H9 (cell line): ENCODE results near the gene TUNAR. TPM values are rescaled to one million over a fixed set of nuclear protein-coding genes. Genes with fewer than 3 reads are reported as not detected.

Experiments
- DNase-seq: peaks from one replicate; pipeline ENCODE4 v3.0.0-alpha.2; 2017
- H2AFZ ChIP-seq: one replicate; pipeline ENCODE4 v1.6.1; 2013; ENCODE audit warnings: mild to moderate bottlenecking, low read length, control low read depth, moderate library complexity
- H2AK5ac ChIP-seq: 2 replicates; pipeline ENCODE4 v1.6.1; 2013; ENCODE audit warnings: low read length, control low read depth, mixed read lengths; ENCODE audit not compliant: insufficient read length
- H2BK120ac ChIP-seq: one replicate; pipeline ENCODE4 v1.6.1; 2013; ENCODE audit warnings: low read depth, mild to moderate bottlenecking, low read length, control low read depth, inconsistent platforms; ENCODE audit not compliant: poor library complexity, severe bottlenecking
- H2BK12ac ChIP-seq: 2 replicates; pipeline ENCODE4 v1.6.1; 2013; ENCODE audit warnings: low read length, control low read depth, mixed read lengths, low read depth; ENCODE audit not compliant: insufficient read length
- H2BK15ac ChIP-seq: 2 replicates; pipeline ENCODE4 v1.6.1; 2013; ENCODE audit warnings: low read depth, low read length, control low read depth
- H2BK20ac ChIP-seq: one replicate; pipeline ENCODE4 v1.6.1; 2013; ENCODE audit warnings: low read depth, mild to moderate bottlenecking, low read length, control low read depth, inconsistent platforms; ENCODE audit not compliant: poor library complexity, severe bottlenecking
- H2BK5ac ChIP-seq: 2 replicates; pipeline ENCODE4 v1.6.1; 2013; ENCODE audit warnings: low read length, control low read depth, mixed read lengths; ENCODE audit not compliant: insufficient read length
- H3K14ac ChIP-seq: 2 replicates; pipeline ENCODE4 v1.6.1; 2013; ENCODE audit warnings: low read length, control low read depth; ENCODE audit not compliant: insufficient read depth
- H3K18ac ChIP-seq: 2 replicates; pipeline ENCODE4 v1.6.1; 2013; ENCODE audit warnings: low read depth, mild to moderate bottlenecking, mixed read lengths, low read length, control low read depth; ENCODE audit not compliant: insufficient read length
- H3K23ac ChIP-seq: 2 replicates; pipeline ENCODE4 v1.6.1; 2013; ENCODE audit warnings: low read length, control low read depth, mixed read lengths, low read depth; ENCODE audit not compliant: insufficient read length
- H3K23me2 ChIP-seq: 2 replicates; pipeline ENCODE4 v1.6.1; 2013; ENCODE audit warnings: low read depth, mild to moderate bottlenecking, mixed read lengths, low read length, control low read depth; ENCODE audit not compliant: insufficient read length, poor library complexity, severe bottlenecking
- H3K27ac ChIP-seq: 2 replicates; pipeline ENCODE4 v1.5.1; 2013; ENCODE audit warnings: low read length, control low read depth, mixed read lengths, low read depth; ENCODE audit not compliant: insufficient read length
- H3K27me3 ChIP-seq: 2 replicates; pipeline ENCODE4 v1.6.1; 2013; ENCODE audit warnings: low read length, control low read depth, inconsistent platforms; ENCODE audit not compliant: insufficient read depth
- H3K4ac ChIP-seq: 2 replicates; pipeline ENCODE4 v1.6.1; 2013; ENCODE audit warnings: low read depth, mild to moderate bottlenecking, control low read depth, inconsistent platforms, low read length, moderate library complexity
- H3K4me1 ChIP-seq: 2 replicates; pipeline ENCODE4 v1.6.1; 2013; ENCODE audit warnings: low read length, control low read depth, inconsistent platforms; ENCODE audit not compliant: insufficient read depth
- H3K4me2 ChIP-seq: 2 replicates; pipeline ENCODE4 v1.6.1; 2013; ENCODE audit warnings: low read length, control low read depth, mixed read lengths; ENCODE audit not compliant: insufficient read length, insufficient read depth
- H3K56ac ChIP-seq: 2 replicates; pipeline ENCODE4 v1.6.1; 2013; ENCODE audit warnings: low read depth, mild to moderate bottlenecking, mixed read lengths, low read length, control low read depth; ENCODE audit not compliant: insufficient read length
- H3K79me1 ChIP-seq: 2 replicates; pipeline ENCODE4 v1.6.1; 2013; ENCODE audit warnings: low read depth, mild to moderate bottlenecking, moderate library complexity, low read length, control low read depth, inconsistent platforms; ENCODE audit not compliant: insufficient read depth, poor library complexity, severe bottlenecking
- H3K79me2 ChIP-seq: 2 replicates; pipeline ENCODE4 v1.6.1; 2013; ENCODE audit warnings: low read length, control low read depth, inconsistent platforms; ENCODE audit not compliant: insufficient read depth
- H3K9ac ChIP-seq: 2 replicates; pipeline ENCODE4 v1.6.1; 2013; ENCODE audit warnings: low read length, control low read depth, mixed read lengths; ENCODE audit not compliant: insufficient read length; ENCODE audit errors: extremely low read depth
- H3K9me3 ChIP-seq: one replicate; pipeline ENCODE4 v1.6.1; 2013; ENCODE audit warnings: low read depth, low read length, inconsistent platforms; ENCODE audit not compliant: control insufficient read depth
- H3T11ph ChIP-seq: one replicate; pipeline ENCODE4 v1.6.1; 2013; ENCODE audit warnings: mild to moderate bottlenecking, low read length, control low read depth, inconsistent platforms
- H4K20me1 ChIP-seq: one replicate; pipeline ENCODE4 v1.6.1; 2013; ENCODE audit not compliant: control insufficient read depth, insufficient read length, insufficient read depth
- H4K5ac ChIP-seq: 2 replicates; pipeline ENCODE4 v1.6.1; 2013; ENCODE audit warnings: low read depth, mild to moderate bottlenecking, mixed read lengths, low read length, control low read depth; ENCODE audit not compliant: insufficient read length
- H4K8ac ChIP-seq: replicated peaks from 2 replicates; pipeline ENCODE4 v1.6.1; 2013; ENCODE audit warnings: low read length, control low read depth, mixed read lengths, low read depth; ENCODE audit not compliant: insufficient read length
- H4K91ac ChIP-seq: 2 replicates; pipeline ENCODE4 v1.6.1; 2013; ENCODE audit warnings: low read depth, mild to moderate bottlenecking, moderate library complexity, mixed read lengths, low read length, control low read depth; ENCODE audit not compliant: insufficient read length
- H3K27ac Mint-ChIP-seq, 3 experiments: 2 replicates in 2 of 3; 3 replicates in 1 of 3; pipeline ENCODE4 v1.8.0; 2020 to 2021; ENCODE audit warnings: mixed read lengths in 3 of 3, mild to moderate bottlenecking in 1 of 3, moderate library complexity in 1 of 3
- H3K27me3 Mint-ChIP-seq: 2 replicates; pipeline ENCODE4 v1.8.0; 2021; ENCODE audit warnings: low read depth, mild to moderate bottlenecking, moderate library complexity, mixed read lengths
- H3K36me3 Mint-ChIP-seq, 3 experiments: 2 replicates in 2 of 3; 3 replicates in 1 of 3; pipeline ENCODE4 v1.8.0; 2020 to 2021; ENCODE audit warnings: low read depth in 3 of 3, mixed read lengths in 3 of 3; ENCODE audit not compliant: insufficient read depth in 1 of 3
- H3K4me1 Mint-ChIP-seq, 2 experiments: 2 replicates each; pipeline ENCODE4 v1.8.0; 2020; ENCODE audit warnings: mixed read lengths in 2 of 2
- H3K4me3 Mint-ChIP-seq, 2 experiments: 2 replicates in 1 of 2; 3 replicates in 1 of 2; pipeline ENCODE4 v1.8.0; 2020 to 2021; ENCODE audit warnings: mild to moderate bottlenecking in 2 of 2, mixed read lengths in 2 of 2, moderate library complexity in 1 of 2
- H3K9me3 Mint-ChIP-seq, 2 experiments: 2 replicates in 1 of 2; 3 replicates in 1 of 2; pipeline ENCODE4 v1.8.0; 2020; ENCODE audit warnings: mild to moderate bottlenecking in 2 of 2, mixed read lengths in 2 of 2, moderate library complexity in 1 of 2
- WGBS: extraction: QIAGEN DNeasy Blood & Tissue Kit; methylation state at CpG from one replicate; pipeline ENCODE4 v1.1.7; 2013; ENCODE audit warnings: missing lambda C conversion rate, low lambda C conversion rate, mixed read lengths; ENCODE audit not compliant: insufficient read length; ENCODE audit errors: extremely low coverage; 5-methylcytosine and 5-hydroxymethylcytosine counted together
- total RNA-seq: library from RNA; stranded (reverse); gene quantifications from 2 replicates; pipeline ENCODE4 v1.2.1, GENCODE V29; 2021
- TF ChIP-seq, protein P1 (sequence below): fragments of 200-600 bp; sonication (generic); conservative IDR thresholded peaks from 3 replicates; pipeline ENCODE4 v1.8.0; 2021; ENCODE audit warnings: antibody characterized with exemption, mild to moderate bottlenecking

The TUNAR gene
- total RNA-seq, 1 experiment from 2014 or later: 26.2 TPM

DNA sequence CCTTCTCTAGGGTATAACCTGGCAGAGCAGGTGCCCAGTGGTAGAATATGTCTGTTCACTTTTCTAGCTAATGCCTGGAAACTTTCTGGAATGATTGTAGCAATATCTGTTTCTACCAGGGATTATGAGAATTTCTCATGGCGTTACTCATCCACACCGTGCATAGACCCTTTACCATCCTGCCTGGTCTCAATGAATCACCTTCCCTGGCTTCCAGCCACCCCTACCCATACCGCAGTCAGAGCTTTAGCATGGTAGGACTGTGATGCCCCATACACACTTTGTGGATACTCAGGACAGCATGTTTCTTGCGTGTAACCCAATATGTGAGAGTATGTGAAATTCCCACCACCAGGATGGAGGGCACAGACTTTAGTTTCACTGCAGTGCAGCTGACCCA lies 45.4 kb downstream of the TUNAR start:
- Mint-ChIP-seq H3K27me3 (no peaks in the 10 kb centered on the region), H3K36me3 (peaks cover 7 to 16% (median 12%) of the 10 kb centered on the region in 3 experiments; a peak in 6 of 7 replicates), H3K27ac (no peak overlapping the region), H3K9me3 (no peaks in the 10 kb centered on the region), H3K4me3 (no peak overlapping the region), H3K4me1 (peaks cover 42 to 45% of the 10 kb centered on the region in 2 experiments)
- Histone ChIP-seq H4K91ac (no peak overlapping the region), H3K27me3 (no peaks in the 10 kb centered on the region), H3T11ph (no peak overlapping the region), H3K79me2 (no peaks in the 10 kb centered on the region), H3K27ac (no peak overlapping the region), H3K9me3 (no peaks in the 10 kb centered on the region), H3K23me2 (no peaks in the 10 kb centered on the region), H3K4ac (no peak overlapping the region), H3K4me1 (peaks cover 3% of the 10 kb centered on the region; the same call in 1 of the 2 replicates), H3K14ac (no peak overlapping the region), H3K79me1 (no peaks in the 10 kb centered on the region), H3K23ac (no peak overlapping the region), H3K4me2 (no peak overlapping the region), H3K56ac (no peak overlapping the region), H2BK120ac (no peak overlapping the region), H2AFZ (no peak overlapping the region), H4K5ac (no peak overlapping the region), H4K8ac (no peak overlapping the region), H2BK15ac (no peak overlapping the region), H2BK20ac (no peak overlapping the region), H2BK12ac (no peak overlapping the region), H4K20me1 (no peaks in the 10 kb centered on the region), H3K18ac (no peak overlapping the region), H3K9ac (no peak overlapping the region), H2AK5ac (no peak overlapping the region), H2BK5ac (no peak overlapping the region)
- WGBS: no CpG with 5 or more reads among the region's 4 CpGs
- TF ChIP-seq, protein P1, sequence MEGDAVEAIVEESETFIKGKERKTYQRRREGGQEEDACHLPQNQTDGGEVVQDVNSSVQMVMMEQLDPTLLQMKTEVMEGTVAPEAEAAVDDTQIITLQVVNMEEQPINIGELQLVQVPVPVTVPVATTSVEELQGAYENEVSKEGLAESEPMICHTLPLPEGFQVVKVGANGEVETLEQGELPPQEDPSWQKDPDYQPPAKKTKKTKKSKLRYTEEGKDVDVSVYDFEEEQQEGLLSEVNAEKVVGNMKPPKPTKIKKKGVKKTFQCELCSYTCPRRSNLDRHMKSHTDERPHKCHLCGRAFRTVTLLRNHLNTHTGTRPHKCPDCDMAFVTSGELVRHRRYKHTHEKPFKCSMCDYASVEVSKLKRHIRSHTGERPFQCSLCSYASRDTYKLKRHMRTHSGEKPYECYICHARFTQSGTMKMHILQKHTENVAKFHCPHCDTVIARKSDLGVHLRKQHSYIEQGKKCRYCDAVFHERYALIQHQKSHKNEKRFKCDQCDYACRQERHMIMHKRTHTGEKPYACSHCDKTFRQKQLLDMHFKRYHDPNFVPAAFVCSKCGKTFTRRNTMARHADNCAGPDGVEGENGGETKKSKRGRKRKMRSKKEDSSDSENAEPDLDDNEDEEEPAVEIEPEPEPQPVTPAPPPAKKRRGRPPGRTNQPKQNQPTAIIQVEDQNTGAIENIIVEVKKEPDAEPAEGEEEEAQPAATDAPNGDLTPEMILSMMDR: no peak
- no peak for DNase-seq
